HepG2 (cell line): ENCODE data around the gene CD99L2. TPM values are rescaled to one million over a fixed set of nuclear protein-coding genes. Genes with fewer than 3 reads are reported as not detected.

Experiments used
- CREB3 ChIP-seq: sonication (generic); formaldehyde crosslinking; IDR thresholded peaks from 2 replicates; pipeline ENCODE4 v1.5.0; 2020; ENCODE audit warnings: missing genetic modification reagents
- FOXC1 ChIP-seq: sonication (generic); formaldehyde crosslinking; IDR thresholded peaks from 2 replicates; pipeline ENCODE4 v1.8.0; 2022; ENCODE audit warnings: mild to moderate bottlenecking, missing genetic modification reagents, borderline replicate concordance
- FUBP1 ChIP-seq: sonication (generic); formaldehyde crosslinking; IDR thresholded peaks from 2 replicates; pipeline ENCODE4 v1.5.1; 2020; ENCODE audit warnings: missing genetic modification reagents, mild to moderate bottlenecking, borderline replicate concordance
- HMG20B ChIP-seq: conservative IDR thresholded peaks from 2 replicates; pipeline ENCODE4 v1.6.1; 2016; ENCODE audit warnings: missing genetic modification reagents, missing compliant biosample characterization
- IKZF4 ChIP-seq: sonication (generic); formaldehyde crosslinking; IDR thresholded peaks from 2 replicates; pipeline ENCODE4 v1.5.1; 2020; ENCODE audit warnings: borderline replicate concordance, mild to moderate bottlenecking, low read depth, missing genetic modification reagents; ENCODE audit errors: not compliant biosample characterization
- KAT2B ChIP-seq: fragments of 150-350 bp; IDR thresholded peaks from 2 replicates; pipeline ENCODE4 v1.6.1; 2014; ENCODE audit warnings: low read depth, low read length, borderline replicate concordance
- KMT2B ChIP-seq: IDR thresholded peaks from 2 replicates; pipeline ENCODE4 v1.6.1; 2016; ENCODE audit warnings: missing genetic modification reagents, missing compliant biosample characterization
- MED8 ChIP-seq: sonication (generic); formaldehyde crosslinking; IDR thresholded peaks from 2 replicates; pipeline ENCODE4 v1.8.1; 2023; ENCODE audit warnings: mild to moderate bottlenecking, missing genetic modification reagents; ENCODE audit not compliant: insufficient replicate concordance
- MIXL1 ChIP-seq: IDR thresholded peaks from 2 replicates; pipeline ENCODE4 v1.6.1; 2016
- NRL ChIP-seq: sonication (generic); formaldehyde crosslinking; IDR thresholded peaks from 2 replicates; pipeline ENCODE4 v1.5.0; 2020; ENCODE audit warnings: missing genetic modification reagents, mild to moderate bottlenecking, moderate library complexity, borderline replicate concordance
- ONECUT2 ChIP-seq: sonication (generic); formaldehyde crosslinking; IDR thresholded peaks from 2 replicates; pipeline ENCODE4 v1.4.0; 2020; ENCODE audit warnings: missing genetic modification reagents
- PHB2 ChIP-seq: fragments of 450-650 bp; IDR thresholded peaks from 2 replicates; pipeline ENCODE4 v1.6.1; 2018; ENCODE audit not compliant: partially characterized antibody
- PHF8 ChIP-seq: sonication (generic); formaldehyde crosslinking; IDR thresholded peaks from 2 replicates; pipeline ENCODE4 v1.5.0; 2020; ENCODE audit warnings: missing genetic modification reagents
- POLR2G ChIP-seq: fragments of 200-400 bp; formaldehyde crosslinking; IDR thresholded peaks from 2 replicates; pipeline ENCODE4 v1.6.1; 2018; ENCODE audit warnings: mild to moderate bottlenecking, low read depth, low read length, moderate library complexity
- PPARG ChIP-seq: conservative IDR thresholded peaks from 2 replicates; pipeline ENCODE4 v1.6.1; 2016; ENCODE audit warnings: missing biosample characterization, missing genetic modification reagents
- SAP130 ChIP-seq: IDR thresholded peaks from 2 replicates; pipeline ENCODE4 v1.6.1; 2016; ENCODE audit warnings: low read depth
- THAP8 ChIP-seq: sonication (generic); formaldehyde crosslinking; IDR thresholded peaks from 2 replicates; pipeline ENCODE4 v1.5.1; 2020; ENCODE audit warnings: missing genetic modification reagents, mild to moderate bottlenecking, borderline replicate concordance
- ZFP1 ChIP-seq: IDR thresholded peaks from 2 replicates; pipeline ENCODE4 v1.6.1; 2016
- ZNF18 ChIP-seq: sonication (generic); formaldehyde crosslinking; IDR thresholded peaks from 2 replicates; pipeline ENCODE4 v1.8.0; 2022; ENCODE audit warnings: mild to moderate bottlenecking, missing genetic modification reagents; ENCODE audit not compliant: insufficient replicate concordance
- ZNF546 ChIP-seq: sonication (generic); formaldehyde crosslinking; conservative IDR thresholded peaks from 2 replicates; pipeline ENCODE4 v1.8.1; 2023; ENCODE audit warnings: mild to moderate bottlenecking, missing genetic modification reagents
- ZNF557 ChIP-seq: sonication (generic); formaldehyde crosslinking; IDR thresholded peaks from 2 replicates; pipeline ENCODE4 v1.4.0; 2020; ENCODE audit warnings: missing genetic modification reagents
- ZNF782 ChIP-seq: sonication (generic); formaldehyde crosslinking; IDR thresholded peaks from 2 replicates; pipeline ENCODE4 v1.4.0; 2020; ENCODE audit warnings: missing genetic modification reagents, mild to moderate bottlenecking, borderline replicate concordance
- ZXDC ChIP-seq: sonication (generic); formaldehyde crosslinking; IDR thresholded peaks from 2 replicates; pipeline ENCODE4 v1.5.0; 2020; ENCODE audit warnings: mild to moderate bottlenecking, missing genetic modification reagents
- polyA plus RNA-seq, 8 experiments: library from polyadenylated mRNA; depleted of rRNA in 3 of 8; stranded (reverse) in 7 of 8; unstranded in 1 of 8; fragments of >200 nt; fragmentation: Illumina TruSeq in 4 of 8; extraction: Trizol in 4 of 8; gene quantifications; 2 replicates each; pipeline versions ENCODE4 v1.2.1 to v1.2.3, GENCODE V29; 2011 to 2016; ENCODE audit warnings: low read depth in 4 of 8, missing spikeins in 1 of 8, mixed read lengths in 1 of 8; ENCODE audit not compliant: insufficient read depth in 1 of 8
- total RNA-seq, 5 experiments: library from RNA; depleted of rRNA; stranded (reverse); fragments of >200 nt; fragmentation: Illumina TruSeq; extraction: Trizol; gene quantifications; 2 replicates each; pipeline ENCODE4 v1.2.3, GENCODE V29; 2016; ENCODE audit warnings: low read depth in 1 of 5

The CD99L2 gene
- total and polyA plus RNA-seq, 2 of the 13 experiments (the other 11 are each of a cell fraction or from before 2014, with no cell fraction given): 6.9 to 7.6 TPM

- no peak for TF ChIP-seq CREB3 (CRISPR knock-in tag)
- no peak for TF ChIP-seq FUBP1 (CRISPR knock-in tag)
- TF ChIP-seq ZNF18 (CRISPR knock-in tag): no peak
- no peak for TF ChIP-seq HMG20B
- TF ChIP-seq ZNF546 (CRISPR knock-in tag): no peak
- TF ChIP-seq IKZF4 (CRISPR knock-in tag): no peak
- TF ChIP-seq FOXC1 (CRISPR knock-in tag): no peak
- 0 out of 2 replicates have a peak, but pooled peaks have one; percentile 11 for TF ChIP-seq SAP130 (CRISPR knock-in tag)
- peak; percentile 79 for TF ChIP-seq PHF8
- no peak for TF ChIP-seq NRL
- TF ChIP-seq ZNF557 (CRISPR knock-in tag): no peak
- no peak for TF ChIP-seq PHB2
- TF ChIP-seq ONECUT2 (CRISPR knock-in tag): no peak
- no peak for TF ChIP-seq ZXDC (CRISPR knock-in tag)
- TF ChIP-seq ZNF782: no peak
- no peak for TF ChIP-seq ZFP1
- TF ChIP-seq POLR2G: peak; percentile 50
- no peak for TF ChIP-seq KAT2B
- TF ChIP-seq PPARG (CRISPR knock-in tag): no peak
- no peak for TF ChIP-seq MED8 (CRISPR knock-in tag)
- no peak for TF ChIP-seq KMT2B (CRISPR knock-in tag)
- TF ChIP-seq THAP8 (CRISPR knock-in tag): no peak
- no peak for TF ChIP-seq MIXL1 (CRISPR knock-in tag)
Measured at GRCh38 chrX:150898343-150899190, at the start of gene CD99L2 (continued).
